NCI-H1092 (cell line): ENCODE results near the gene EP400.

Experiments used
- DNase-seq: peaks from one replicate; lab custom pipeline; 2025; lab: John Stamatoyannopoulos, UW

EP400 gene

DNA sequence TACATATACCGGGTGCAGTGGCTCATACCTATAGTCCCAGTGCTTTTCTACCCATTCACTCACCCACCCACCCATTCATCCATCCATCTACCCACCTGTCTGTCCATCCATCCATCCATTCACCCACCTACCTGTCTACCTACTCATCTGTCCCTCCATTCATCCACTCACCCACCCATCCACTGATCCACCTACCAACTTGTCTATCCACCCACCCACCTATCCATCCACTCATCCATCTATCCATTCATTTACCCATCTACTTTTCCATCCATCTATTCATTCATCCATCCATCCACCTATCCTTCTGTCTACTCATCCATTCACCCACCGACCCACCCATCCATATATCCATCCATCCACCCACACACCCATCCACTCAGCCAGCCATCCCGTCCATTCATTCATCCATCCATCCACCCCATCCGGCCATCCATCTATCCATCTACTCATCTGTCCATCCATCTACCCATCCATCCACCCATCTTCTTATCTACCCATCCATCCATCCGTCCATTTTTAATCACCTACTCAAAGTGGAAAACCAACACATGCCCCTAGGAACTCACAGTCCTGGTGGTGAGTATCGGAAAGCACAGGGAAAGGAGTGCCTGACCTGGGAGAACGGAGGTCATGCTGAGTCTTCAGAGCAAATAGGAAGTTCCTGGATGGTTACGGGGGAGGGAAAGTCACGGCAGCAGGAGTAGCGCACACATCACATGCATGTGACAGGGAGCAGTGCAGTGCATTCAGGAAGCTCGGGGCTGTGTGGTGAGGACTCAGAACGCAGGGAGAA lies 174.4 kb downstream of the EP400 start:
- DNase-seq = no peak

GRCh38 chr12:132124766-132125425 lies 175.2 kb downstream of the EP400 start:
- no peak for DNase-seq

GRCh38 chr12:132125736-132126135 lies 176.0 kb downstream of the EP400 start:
- no peak for DNase-seq

GRCh38 chr12:132127041-132127440 lies 177.3 kb downstream of the EP400 start:
- DNase-seq = no peak

DNA sequence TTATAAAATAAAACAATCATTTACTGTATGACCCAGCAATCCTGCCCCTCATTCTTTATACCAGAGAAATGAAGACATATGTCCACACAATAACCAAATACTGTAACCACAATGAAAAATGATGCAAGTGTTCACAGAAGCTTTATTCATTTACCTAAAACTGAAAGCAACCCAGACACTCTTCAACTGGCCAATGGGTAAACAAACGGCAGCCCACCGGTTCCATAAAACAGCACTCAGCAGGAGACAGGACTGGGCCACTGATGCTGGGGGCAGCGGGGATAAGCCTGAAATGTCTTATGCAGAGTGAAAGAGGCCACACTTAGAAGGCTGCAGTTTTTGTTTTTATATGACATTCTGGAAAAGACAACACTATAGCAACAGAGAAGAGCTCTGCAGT lies 179.3 kb downstream of the EP400 start:
- DNase-seq = no peak

DNA sequence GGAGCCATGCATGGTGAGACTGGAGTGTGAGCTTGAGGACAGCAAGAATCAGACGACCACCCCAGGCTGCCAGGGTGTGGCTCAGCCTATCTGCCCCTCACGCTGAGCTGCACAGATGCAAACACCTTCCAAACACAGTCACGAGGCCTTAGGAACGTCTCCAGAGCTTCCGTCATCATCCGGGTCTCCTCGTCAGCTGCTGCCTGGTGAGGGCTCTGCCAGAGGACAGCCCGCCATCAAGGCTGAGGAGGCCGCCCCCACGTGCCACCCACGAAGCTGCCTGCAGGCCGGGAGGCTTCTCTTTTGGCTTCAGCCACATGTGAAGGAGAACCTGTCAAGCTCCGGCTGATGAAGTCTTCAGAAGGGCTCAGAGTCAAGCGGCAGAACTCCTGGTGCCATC lies 180.9 kb downstream of the EP400 start:
- DNase-seq = no peak
